Stimulated activated CD8-positive, alpha-beta memory T cell treated with anti-CD3 and anti-CD28 coated beads, Interleukin-4, amount 100 ng/mL, for 4 hours (primary cell): ENCODE measurements around the gene GPC6.

Experiments
- DNase-seq, 2 donors: peaks; one replicate each; pipeline ENCODE4 v3.0.0-alpha.2; 2020; ENCODE audit warnings: low read depth in 2 of 2, low spot score in 1 of 2

Gene GPC6

GRCh38 chr13:93727211-93728141 lies 500.9 kb downstream of the GPC6 start:
- no peak for DNase-seq

- DNase-seq = no peak
Measured at GRCh38 chr13:93729383-93729782, 502.8 kb downstream of the GPC6 start.

GRCh38 chr13:93730780-93731179 lies 504.2 kb downstream of the GPC6 start:
- no peak for DNase-seq

GRCh38 chr13:93732186-93732585 lies 505.6 kb downstream of the GPC6 start:
- DNase-seq = no peak

GRCh38 chr13:93736081-93736480 lies 509.5 kb downstream of the GPC6 start:
- DNase-seq = no peak

- DNase-seq = no peak
Measured at GRCh38 chr13:93736909-93737308, 510.3 kb downstream of the GPC6 start.

- no peak for DNase-seq
Measured at GRCh38 chr13:93740334-93740733, 513.7 kb downstream of the GPC6 start.

GRCh38 chr13:93744033-93744432 lies 517.4 kb downstream of the GPC6 start:
- no peak for DNase-seq

- no peak for DNase-seq
Measured at GRCh38 chr13:93744886-93745285, 518.3 kb downstream of the GPC6 start.

- no peak for DNase-seq
Measured at GRCh38 chr13:93745884-93746283, 519.3 kb downstream of the GPC6 start.

- no peak for DNase-seq
Measured at GRCh38 chr13:93746589-93746988, 520.0 kb downstream of the GPC6 start.

- no peak for DNase-seq
Measured at GRCh38 chr13:93750676-93751075, 524.1 kb downstream of the GPC6 start.

- DNase-seq = no peak
Measured at GRCh38 chr13:93751117-93751516, 524.5 kb downstream of the GPC6 start.

- DNase-seq = no peak
Measured at GRCh38 chr13:93752541-93752940, 525.9 kb downstream of the GPC6 start.

- no peak for DNase-seq
Measured at GRCh38 chr13:93753639-93754038, 527.0 kb downstream of the GPC6 start.

GRCh38 chr13:93755341-93755740 lies 528.7 kb downstream of the GPC6 start:
- no peak for DNase-seq

GRCh38 chr13:93758575-93758974 lies 532.0 kb downstream of the GPC6 start:
- DNase-seq = no peak

- no peak for DNase-seq
Measured at GRCh38 chr13:93762708-93763426, 536.3 kb downstream of the GPC6 start.

- DNase-seq = no peak
Measured at GRCh38 chr13:93765062-93765461, 538.5 kb downstream of the GPC6 start.

- DNase-seq = no peak
Measured at GRCh38 chr13:93765811-93766210, 539.2 kb downstream of the GPC6 start.

- DNase-seq = no peak
Measured at GRCh38 chr13:93766719-93767118, 540.1 kb downstream of the GPC6 start.

GRCh38 chr13:93767180-93767916 lies 540.7 kb downstream of the GPC6 start:
- no peak for DNase-seq
